ENCODE measurements around the gene LIPN. TPM values are rescaled to one million over a fixed set of nuclear protein-coding genes. Genes with fewer than 3 reads are reported as not detected.

Gene LIPN
- total RNA-seq, 1 experiment from 2014 or later = not detected

DNA sequence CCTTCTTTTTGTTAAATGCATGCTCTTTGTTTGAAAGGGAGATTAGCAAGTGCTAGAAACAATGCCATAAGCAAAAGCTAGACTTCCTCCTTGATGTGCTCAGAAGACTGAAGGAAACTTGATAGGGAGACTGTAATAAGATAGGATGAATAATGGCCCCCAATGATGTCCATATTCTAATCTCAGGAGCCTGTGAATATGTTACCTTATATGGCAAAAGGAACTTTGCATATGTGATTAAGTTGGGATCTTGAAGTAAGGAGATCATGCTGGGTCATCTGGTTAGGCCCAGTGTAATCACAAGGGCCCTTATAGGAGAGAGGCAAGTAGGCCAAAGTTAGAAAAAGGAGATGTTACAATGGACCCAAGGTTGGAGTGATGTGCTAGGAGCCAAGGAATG lies 29.1 kb downstream of the LIPN start:
- Histone ChIP-seq H3K79me2 (ENCODE audit: insufficient read depth, low read length) (no peaks in the 10 kb centered on the region), H3K56ac (ENCODE audit: insufficient read length, low read depth, low read length) (no peak overlapping the region)
- H3K4me1 Mint-ChIP-seq = peaks cover 3 to 9% of the 10 kb centered on the region in 2 experiments; a peak in 3 of 4 replicates

More for the DNA sequence above, 29.1 kb downstream of the LIPN start:
- Histone ChIP-seq H4K91ac (ENCODE audit: insufficient read length, low read depth, low read length) (no peak overlapping the region), H3K4ac (ENCODE audit: low read depth, low read length) (no peak overlapping the region), H3K4me1 (ENCODE audit: insufficient read depth, low read length) (no peaks in the 10 kb centered on the region), H2AK5ac (ENCODE audit: insufficient read length, low read length) (no peak overlapping the region), H3K18ac (ENCODE audit: insufficient read length, low read depth, low read length) (no peak overlapping the region), H3K23ac (ENCODE audit: insufficient read length, low read depth, low read length) (no peak overlapping the region), H3K23me2 (ENCODE audit: insufficient read length, low read depth, low read length, poor library complexity, severe bottlenecking) (no peaks in the 10 kb centered on the region), H2BK12ac (ENCODE audit: insufficient read length, low read depth, low read length) (no peak overlapping the region), H4K5ac (ENCODE audit: insufficient read length, low read depth, low read length) (no peak overlapping the region), H3K9ac (ENCODE audit: extremely low read depth, insufficient read length, low read length) (no peak overlapping the region), H2BK15ac (ENCODE audit: low read depth, low read length) (no peak overlapping the region), H3K9me3 (ENCODE audit: control insufficient read depth, low read depth, low read length) (no peaks in the 10 kb centered on the region), H2BK120ac (ENCODE audit: low read depth, low read length, poor library complexity, severe bottlenecking) (no peak overlapping the region), H3K4me2 (ENCODE audit: insufficient read depth, insufficient read length, low read length) (no peak overlapping the region), H3T11ph (ENCODE audit: low read length) (no peak overlapping the region), H4K20me1 (ENCODE audit: control insufficient read depth, insufficient read depth, insufficient read length) (no peaks in the 10 kb centered on the region), H4K8ac (replicated peaks; ENCODE audit: insufficient read length, low read depth, low read length) (no peak overlapping the region), H3K79me1 (ENCODE audit: insufficient read depth, low read depth, low read length, poor library complexity, severe bottlenecking) (no peaks in the 10 kb centered on the region), H3K27ac (ENCODE audit: insufficient read length, low read depth, low read length) (no peak overlapping the region), H3K14ac (ENCODE audit: insufficient read depth, low read length) (no peak overlapping the region), H2BK20ac (ENCODE audit: low read depth, low read length, poor library complexity, severe bottlenecking) (no peak overlapping the region), H2BK5ac (ENCODE audit: insufficient read length, low read length) (no peak overlapping the region), H2AFZ (ENCODE audit: low read length) (no peak overlapping the region), H3K27me3 (ENCODE audit: insufficient read depth, low read length) (no peaks in the 10 kb centered on the region)
- Mint-ChIP-seq H3K27me3 (ENCODE audit: low read depth) (no peaks in the 10 kb centered on the region), H3K27ac (no peak overlapping the region), H3K9me3 (no peaks in the 10 kb centered on the region; a peak in 1 of 5 replicates), H3K4me3 (no peak overlapping the region), H3K36me3 (ENCODE audit: insufficient read depth in 1 of 3, low read depth in 3 of 3) (no peaks in the 10 kb centered on the region)
- DNase-seq = no peak
- TF ChIP-seq, protein P1, sequence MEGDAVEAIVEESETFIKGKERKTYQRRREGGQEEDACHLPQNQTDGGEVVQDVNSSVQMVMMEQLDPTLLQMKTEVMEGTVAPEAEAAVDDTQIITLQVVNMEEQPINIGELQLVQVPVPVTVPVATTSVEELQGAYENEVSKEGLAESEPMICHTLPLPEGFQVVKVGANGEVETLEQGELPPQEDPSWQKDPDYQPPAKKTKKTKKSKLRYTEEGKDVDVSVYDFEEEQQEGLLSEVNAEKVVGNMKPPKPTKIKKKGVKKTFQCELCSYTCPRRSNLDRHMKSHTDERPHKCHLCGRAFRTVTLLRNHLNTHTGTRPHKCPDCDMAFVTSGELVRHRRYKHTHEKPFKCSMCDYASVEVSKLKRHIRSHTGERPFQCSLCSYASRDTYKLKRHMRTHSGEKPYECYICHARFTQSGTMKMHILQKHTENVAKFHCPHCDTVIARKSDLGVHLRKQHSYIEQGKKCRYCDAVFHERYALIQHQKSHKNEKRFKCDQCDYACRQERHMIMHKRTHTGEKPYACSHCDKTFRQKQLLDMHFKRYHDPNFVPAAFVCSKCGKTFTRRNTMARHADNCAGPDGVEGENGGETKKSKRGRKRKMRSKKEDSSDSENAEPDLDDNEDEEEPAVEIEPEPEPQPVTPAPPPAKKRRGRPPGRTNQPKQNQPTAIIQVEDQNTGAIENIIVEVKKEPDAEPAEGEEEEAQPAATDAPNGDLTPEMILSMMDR (conservative IDR thresholded peaks at IDR 0.05) = no peak
